Sigmoid colon (tissue), 7 donors: Measurements from ENCODE around the gene AKAP1. TPM values are rescaled to one million over a fixed set of nuclear protein-coding genes. Genes with fewer than 3 reads are reported as not detected.

Source experiments
- DNase-seq: peaks from one replicate; pipeline ENCODE4 v3.0.0-alpha.2; 2019
- H3K27ac ChIP-seq, 4 donors: fragments of 200-600 bp; sonication (generic); one replicate each; pipeline ENCODE4 v1.5.1; 2016 to 2019; ENCODE audit warnings: mild to moderate bottlenecking in 1 of 4
- H3K27me3 ChIP-seq, 3 donors: fragments of 200-600 bp; sonication (generic); one replicate each; pipeline ENCODE4 v1.5.1; 2019; ENCODE audit warnings: mild to moderate bottlenecking in 1 of 3
- H3K36me3 ChIP-seq, 4 donors: fragments of 200-600 bp; sonication (generic); one replicate each; pipeline ENCODE4 v1.5.1; 2016 to 2019
- H3K4me1 ChIP-seq, 4 donors: fragments of 200-600 bp; sonication (generic); one replicate each; pipeline ENCODE4 v1.5.1; 2017 to 2019
- H3K4me3 ChIP-seq, 4 donors: fragments of 200-600 bp; sonication (generic); one replicate each; pipeline ENCODE4 v1.5.1; 2017 to 2019; ENCODE audit warnings: mild to moderate bottlenecking in 2 of 4, moderate library complexity in 1 of 4
- H3K9me3 ChIP-seq, 4 donors: fragments of 200-600 bp in 3 of 4; sonication (generic) in 3 of 4; one replicate each; pipeline versions ENCODE4 v1.5.1 to v1.6.1; 2013 to 2019
- CTCF ChIP-seq, 4 experiments: fragments of 450-650 bp in 3 of 4; fragments of 200-600 bp in 1 of 4; IDR thresholded peaks; one replicate each; pipeline ENCODE4 v1.5.1; 2016 to 2019; ENCODE audit warnings: antibody characterized with exemption in 4 of 4, mild to moderate bottlenecking in 3 of 4, moderate library complexity in 2 of 4
- EP300 ChIP-seq, 4 donors: sonication (generic); formaldehyde crosslinking; IDR thresholded peaks; one replicate each; pipeline ENCODE4 v1.6.1; 2017; ENCODE audit warnings: antibody characterized with exemption in 4 of 4
- POLR2A ChIP-seq, 2 donors: fragments of 450-650 bp; IDR thresholded peaks; one replicate each; pipeline ENCODE4 v1.6.1; 2016; ENCODE audit warnings: antibody characterized with exemption in 2 of 2, mild to moderate bottlenecking in 2 of 2, moderate library complexity in 2 of 2
- POLR2AphosphoS5 ChIP-seq, 4 donors: sonication (generic); formaldehyde crosslinking; IDR thresholded peaks; one replicate each; pipeline ENCODE4 v1.6.1; 2017; ENCODE audit warnings: antibody characterized with exemption in 4 of 4
- WGBS, 2 donors: extraction: QIAGEN DNeasy Blood & Tissue Kit; methylation state at CpG; one replicate each; pipeline ENCODE4 v1.1.7; 2013; 5-methylcytosine and 5-hydroxymethylcytosine counted together
- intact Hi-C: fragments of 100-400 bp; cut with DNase I; formaldehyde crosslinking; loops from one replicate; pipeline ENCODE4 v1.15.1; 2023
- polyA plus RNA-seq, 3 donors: library from polyadenylated mRNA; stranded (reverse); fragments of 200-250 nt; gene quantifications; one replicate each; pipeline ENCODE4 v1.2.3, GENCODE V29; 2013
- total RNA-seq, 4 donors: library from RNA; depleted of rRNA; stranded (reverse); fragments of >200 nt; gene quantifications; one replicate each; pipeline ENCODE4 v1.1.0, GENCODE V29; 2016
- donor health status: healthy with polysubstance abuse.
- donor health status: Bipolar disorder and iron deficiency.
- donor health status: healthy.

AKAP1 gene
- total and polyA plus RNA-seq, 7 donors: 12.7 to 126 (median 78.9) TPM

GRCh38 chr17:57145347-57145746 lies 60.3 kb downstream of the AKAP1 start:
- Histone ChIP-seq H3K27me3 (peaks cover 0 to 3% (median 0%) of the 10 kb centered on the region in 3 donors), H3K9me3 (no peaks in the 10 kb centered on the region), H3K36me3 (no peaks in the 10 kb centered on the region), H3K4me3 (no peak overlapping the region), H3K27ac (no peak overlapping the region), H3K4me1 (no peaks in the 10 kb centered on the region)
- DNase-seq: no peak
- intact Hi-C loops: no loop called here
- 79 to 89% methylated on average over 5 of the region's 5 CpGs for WGBS, 2 donors
- no peak for TF ChIP-seq EP300 (IDR thresholded peaks at IDR 0.05)
- no peak for TF ChIP-seq CTCF (IDR thresholded peaks at IDR 0.05)
- no peak for TF ChIP-seq POLR2AphosphoS5 (IDR thresholded peaks at IDR 0.05)
- no peak for TF ChIP-seq POLR2A (IDR thresholded peaks at IDR 0.05)

GRCh38 chr17:57146273-57146672 lies 61.2 kb downstream of the AKAP1 start:
- Histone ChIP-seq H3K36me3 (no peaks in the 10 kb centered on the region), H3K27me3 (peaks cover 0 to 8% (median 0%) of the 10 kb centered on the region in 3 donors), H3K9me3 (no peaks in the 10 kb centered on the region), H3K4me3 (no peak overlapping the region), H3K27ac (no peak overlapping the region), H3K4me1 (no peaks in the 10 kb centered on the region)
- intact Hi-C loops: no loop called here
- WGBS, 2 donors: 92 to 93% methylated on average over 5 of the region's 5 CpGs
- DNase-seq: no peak
- TF ChIP-seq POLR2A (IDR thresholded peaks at IDR 0.05): no peak
- TF ChIP-seq CTCF (IDR thresholded peaks at IDR 0.05): no peak
- TF ChIP-seq EP300 (IDR thresholded peaks at IDR 0.05): no peak
- TF ChIP-seq POLR2AphosphoS5 (IDR thresholded peaks at IDR 0.05): no peak

- 89 to 93% methylated on average over 10 of the region's 10 CpGs for WGBS, 2 donors
Observed at GRCh38 chr17:57151798-57152197, 66.8 kb downstream of the AKAP1 start.

GRCh38 chr17:57152967-57153528 lies 68.0 kb downstream of the AKAP1 start:
- Histone ChIP-seq H3K4me3 (no peak overlapping the region), H3K9me3 (no peaks in the 10 kb centered on the region), H3K4me1 (no peaks in the 10 kb centered on the region), H3K27ac (no peak overlapping the region), H3K27me3 (peaks cover 0 to 8% (median 0%) of the 10 kb centered on the region in 3 donors), H3K36me3 (no peaks in the 10 kb centered on the region)
- no peak for DNase-seq
- WGBS, 2 donors: 90 to 91% methylated on average over 7 of the region's 7 CpGs
- intact Hi-C loops: no loop called here
- no peak for TF ChIP-seq POLR2AphosphoS5 (IDR thresholded peaks at IDR 0.05)
- no peak for TF ChIP-seq EP300 (IDR thresholded peaks at IDR 0.05)
- no peak for TF ChIP-seq CTCF (IDR thresholded peaks at IDR 0.05)
- no peak for TF ChIP-seq POLR2A (IDR thresholded peaks at IDR 0.05)

More at GRCh38 chr17:57151798-57152197, 66.8 kb downstream of the AKAP1 start:
- no peaks in the 10 kb centered on the region for H3K36me3 ChIP-seq
- H3K4me1 ChIP-seq: no peaks in the 10 kb centered on the region
- intact Hi-C loops: no loop called here
- peaks cover 0 to 8% (median 0%) of the 10 kb centered on the region in 3 donors for H3K27me3 ChIP-seq
- H3K27ac ChIP-seq: no peak overlapping the region
- TF ChIP-seq POLR2A (IDR thresholded peaks at IDR 0.05) (no peak), POLR2AphosphoS5 (IDR thresholded peaks at IDR 0.05) (no peak), CTCF (IDR thresholded peaks at IDR 0.05) (no peak), EP300 (IDR thresholded peaks at IDR 0.05) (no peak)
- no peak overlapping the region for H3K4me3 ChIP-seq
- H3K9me3 ChIP-seq: no peaks in the 10 kb centered on the region
- no peak for DNase-seq

- Histone ChIP-seq H3K27me3 (peaks cover 0 to 8% (median 0%) of the 10 kb centered on the region in 3 donors), H3K27ac (no peak overlapping the region), H3K4me3 (no peak overlapping the region), H3K36me3 (no peaks in the 10 kb centered on the region), H3K9me3 (no peaks in the 10 kb centered on the region), H3K4me1 (no peaks in the 10 kb centered on the region)
- TF ChIP-seq POLR2A (IDR thresholded peaks at IDR 0.05): no peak
- no peak for TF ChIP-seq EP300 (IDR thresholded peaks at IDR 0.05)
- TF ChIP-seq CTCF (IDR thresholded peaks at IDR 0.05): no peak
- TF ChIP-seq POLR2AphosphoS5 (IDR thresholded peaks at IDR 0.05): no peak
- intact Hi-C loops: no loop called here
- DNase-seq: no peak
- 60 to 64% methylated on average over 2 of the region's 2 CpGs for WGBS, 2 donors
Observed at GRCh38 chr17:57154921-57155320, 69.9 kb downstream of the AKAP1 start.
